Activated CD4-positive, alpha-beta T cell treated with anti-CD3 and anti-CD28 coated beads for 24 hours (primary cell): ENCODE results near the gene UPK3A.

Experiments used
- DNase-seq, 2 donors: peaks; one replicate each; pipeline ENCODE4 v3.0.0-alpha.2; 2020; ENCODE audit warnings: low read depth in 2 of 2

Gene UPK3A

GRCh38 chr22:45329530-45329936, 44.8 kb downstream of the UPK3A start:
- no peak for DNase-seq

DNA sequence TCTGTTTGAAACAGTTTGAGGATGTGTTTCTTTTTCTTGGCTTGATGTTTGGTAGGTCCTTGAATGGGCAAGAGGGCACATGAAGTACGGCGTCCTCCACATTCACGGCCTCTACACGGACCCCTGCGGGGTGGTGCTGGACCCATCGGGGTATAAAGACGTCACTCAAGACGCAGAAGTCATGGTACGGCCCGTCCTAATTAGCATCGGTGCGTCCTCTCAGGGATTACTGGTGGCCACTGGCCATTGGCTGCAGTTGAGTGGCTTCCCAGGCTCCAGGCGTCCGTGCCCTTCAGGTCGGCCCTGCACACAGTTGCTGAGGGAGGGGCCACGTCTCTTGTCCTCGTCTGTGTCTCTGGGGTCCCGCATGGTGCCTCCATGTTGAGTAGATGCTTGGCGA, 45.8 kb downstream of the UPK3A start:
- no peak for DNase-seq

GRCh38 chr22:45331486-45331885, 46.7 kb downstream of the UPK3A start:
- no peak for DNase-seq

GRCh38 chr22:45332001-45332400, 47.3 kb downstream of the UPK3A start:
- DNase-seq, result no peak

- DNase-seq, result no peak
Observed at GRCh38 chr22:45334068-45334467, 49.3 kb downstream of the UPK3A start.

- no peak for DNase-seq
Observed at GRCh38 chr22:45334528-45334927, 49.8 kb downstream of the UPK3A start.

- DNase-seq, result no peak
Observed at GRCh38 chr22:45335021-45335818, 50.5 kb downstream of the UPK3A start.

GRCh38 chr22:45335854-45336522, 51.2 kb downstream of the UPK3A start:
- DNase-seq, result no peak

DNA sequence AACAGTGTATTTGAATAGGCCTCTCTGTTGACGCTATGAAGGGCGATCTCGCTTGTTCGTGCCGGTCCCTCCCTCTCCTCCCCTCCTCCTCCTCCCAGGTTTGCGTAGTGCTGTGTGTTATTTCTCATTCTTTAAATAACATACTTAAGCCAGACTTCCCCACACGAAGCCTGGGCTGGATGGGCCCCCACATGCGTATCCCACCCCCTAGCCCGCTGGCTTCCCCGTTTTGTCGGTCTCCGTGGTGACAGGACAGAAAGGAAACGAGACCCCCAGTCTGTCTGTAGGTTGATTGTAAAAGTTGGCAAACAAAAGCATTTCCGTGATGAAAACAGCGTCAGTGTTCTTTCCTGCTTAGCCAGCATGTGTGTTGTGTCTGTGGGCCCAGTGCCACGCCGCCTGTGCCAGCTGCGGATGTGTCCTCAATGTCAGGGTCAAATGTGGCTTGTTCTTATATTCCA, 52.3 kb downstream of the UPK3A start:
- no peak for DNase-seq

DNA sequence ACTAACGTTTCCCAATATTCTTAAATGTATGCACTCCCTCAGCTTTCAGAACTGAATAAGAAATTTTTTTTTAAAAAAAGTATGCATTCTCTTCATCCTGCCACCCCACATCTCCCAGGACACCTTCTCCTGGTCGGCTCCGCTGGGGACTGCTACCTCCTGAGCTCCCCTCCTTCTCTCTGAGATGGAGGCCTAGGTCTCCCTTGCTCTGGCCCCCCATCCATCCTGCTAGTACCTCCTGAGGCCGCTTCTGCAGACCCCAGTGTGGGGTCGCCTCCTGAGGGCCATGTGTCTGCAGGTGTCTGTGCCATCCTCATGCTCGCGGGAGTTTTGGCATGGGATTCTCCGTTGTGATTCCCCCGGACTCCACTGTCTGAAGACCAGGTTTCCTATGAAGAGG, 52.8 kb downstream of the UPK3A start:
- no peak for DNase-seq

DNA sequence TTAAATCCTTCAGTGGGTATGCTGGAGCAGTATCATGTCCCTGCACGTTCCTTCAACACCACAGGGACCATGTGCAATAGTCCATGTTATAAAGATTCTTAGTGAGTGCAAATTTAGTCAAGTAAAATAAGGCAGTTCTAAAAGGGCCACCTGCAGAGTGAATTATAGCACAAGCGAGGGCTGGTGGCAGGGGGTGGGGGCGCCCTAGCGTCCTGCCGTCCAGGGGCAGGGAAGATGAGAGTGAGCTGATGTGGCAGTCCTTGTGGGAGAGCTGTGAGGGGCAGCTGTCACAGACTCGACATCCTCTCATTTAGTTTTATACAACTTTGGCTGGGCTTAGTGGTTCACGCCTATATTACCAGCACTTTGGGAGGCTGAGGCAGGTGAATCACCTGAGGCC, 54.0 kb downstream of the UPK3A start:
- no peak for DNase-seq

DNA sequence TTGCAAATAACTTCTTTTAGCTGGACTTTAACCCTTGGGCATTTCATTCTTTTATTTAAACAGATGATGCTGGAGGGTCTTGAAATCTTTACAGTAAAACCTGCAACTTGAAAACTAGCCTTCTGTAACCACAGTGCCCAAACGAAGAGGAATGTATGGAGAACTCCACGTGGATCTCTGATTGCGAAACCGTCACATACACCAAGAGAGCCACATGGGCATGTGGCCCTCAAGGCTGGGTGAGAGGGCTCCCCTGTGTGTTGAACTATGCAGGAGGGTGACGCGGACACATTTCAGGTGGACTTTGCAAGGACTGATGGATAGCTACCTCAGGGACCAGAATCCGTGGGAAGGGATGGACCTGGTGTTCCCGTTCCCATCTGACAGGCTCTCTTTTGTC, 55.6 kb downstream of the UPK3A start:
- DNase-seq, result no peak

GRCh38 chr22:45341498-45341897, 56.7 kb downstream of the UPK3A start:
- peak in 1 of 2 donors; percentile 35 for DNase-seq

DNA sequence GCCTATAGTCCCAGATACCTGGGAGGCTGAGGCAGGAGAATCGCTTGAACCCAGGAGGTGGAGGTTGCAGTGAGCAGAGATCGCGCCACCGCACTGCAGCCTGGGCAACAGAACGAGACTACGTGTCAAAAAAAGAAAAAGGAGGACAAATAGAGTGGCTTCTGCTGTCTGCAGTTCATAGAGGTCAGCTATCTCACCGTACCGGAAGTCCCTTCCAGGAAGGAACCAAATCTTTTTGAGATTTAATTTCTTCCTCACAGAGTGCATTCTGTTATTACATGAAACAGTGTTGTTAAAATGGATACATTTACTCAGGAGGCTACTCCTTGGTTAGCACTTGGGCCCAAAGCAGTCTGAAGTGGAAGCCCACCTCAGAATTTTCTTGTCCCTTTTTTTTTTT, 58.4 kb downstream of the UPK3A start:
- DNase-seq, result no peak

DNA sequence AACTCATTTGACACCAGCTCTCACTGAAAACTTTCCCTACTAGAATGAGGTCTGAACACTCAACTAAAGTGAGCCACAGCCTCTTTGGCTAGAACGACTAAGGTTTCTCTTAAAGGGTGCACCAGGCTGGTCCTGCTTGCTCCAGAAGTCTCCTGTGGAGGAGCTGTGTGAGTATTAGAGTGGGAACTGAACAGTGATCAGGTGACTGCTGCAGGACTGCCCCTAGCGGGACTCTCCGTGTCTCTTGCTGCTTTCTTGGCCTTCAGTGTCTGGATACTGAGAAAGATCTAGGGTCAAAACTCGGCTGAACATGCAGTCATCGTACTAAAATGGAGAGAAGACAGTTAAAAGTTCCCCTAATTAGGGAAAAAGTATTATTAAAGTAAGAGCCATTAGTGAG, 59.6 kb downstream of the UPK3A start:
- DNase-seq, result no peak
